ENCODE data around the gene PLCB4. TPM values are rescaled to one million over a fixed set of nuclear protein-coding genes. Genes with fewer than 3 reads are reported as not detected.

Gene PLCB4
- total RNA-seq, 1 experiment from 2014 or later: 14.9 TPM

DNA sequence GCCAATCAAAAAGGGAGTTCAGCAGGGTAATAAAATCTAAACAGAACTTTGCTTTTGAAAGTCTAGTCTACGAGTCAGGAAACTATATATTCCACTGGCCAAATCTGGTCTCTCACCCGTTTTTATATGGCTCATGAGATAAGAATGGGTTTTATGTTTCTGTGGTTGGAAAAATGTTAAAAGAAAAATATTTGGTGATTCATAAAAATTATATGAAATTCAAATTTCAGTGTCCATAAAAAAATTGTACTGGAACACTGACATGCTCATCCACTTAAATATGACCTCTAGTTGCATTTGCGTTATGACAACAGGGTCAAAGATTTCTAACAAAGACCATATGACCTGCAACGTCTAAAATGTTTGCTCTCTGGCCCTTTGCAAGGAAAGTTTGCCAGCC, 423.2 kb downstream of the PLCB4 start:
- Histone ChIP-seq H3K27me3 (ENCODE audit: insufficient read depth, low read depth) (peaks cover 56% of the 10 kb centered on the region), H3K4me2 (no peak overlapping the region), H4K20me1 (ENCODE audit: insufficient read depth) (no peaks in the 10 kb centered on the region), H2AFZ (no peak overlapping the region), H3K4me1 (replicated peaks; ENCODE audit: insufficient read depth) (no peaks in the 10 kb centered on the region), H3K36me3 (ENCODE audit: low read depth) (no peaks in the 10 kb centered on the region), H3K79me2 (ENCODE audit: low read depth) (no peaks in the 10 kb centered on the region), H3K27ac (no peak overlapping the region), H3F3A (ENCODE audit: insufficient read depth, low read depth) (no peaks in the 10 kb centered on the region), H3K9me3 (ENCODE audit: insufficient read depth, low read depth) (no peaks in the 10 kb centered on the region), H3K9me2 (ENCODE audit: insufficient read depth) (no peaks in the 10 kb centered on the region), H3K4me3 (no peak overlapping the region)
- no TSS peak for BruUV-seq (replicated peaks)
- CTCF ChIA-PET: no interaction called here
- no peak for DNase-seq
- no peak for TF ChIP-seq EZH2 (IDR thresholded peaks at IDR 0.05; ENCODE audit: low read depth)
- TF ChIP-seq CTCF (conservative IDR thresholded peaks at IDR 0.05): no peak
- intact Hi-C loops (cut with micrococcal nuclease; ENCODE audit: unreplicated experiment): no loop called here
- POLR2A ChIA-PET (ENCODE audit: unreplicated experiment): no interaction called here

DNA sequence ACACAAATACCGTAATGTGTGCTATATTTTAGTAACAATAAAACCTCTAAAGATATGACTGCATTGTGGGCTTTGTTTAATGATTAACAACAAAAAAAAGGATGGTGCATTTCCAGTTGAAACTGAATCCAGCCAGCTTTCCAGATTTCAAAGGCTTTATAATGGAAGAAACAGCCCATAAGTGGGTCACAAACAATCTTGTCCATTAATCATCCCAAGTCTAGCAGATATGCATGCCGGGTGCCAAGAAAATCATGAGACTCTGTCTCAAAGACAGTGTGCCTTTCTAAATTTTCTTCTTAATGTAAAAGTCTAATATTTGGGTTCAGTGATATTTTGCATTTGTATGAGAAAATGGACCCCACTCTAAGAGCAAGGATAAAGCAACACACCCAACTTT, 424.9 kb downstream of the PLCB4 start:
- Histone ChIP-seq H3K27ac (no peak overlapping the region), H3K27me3 (ENCODE audit: insufficient read depth, low read depth) (peaks cover 56% of the 10 kb centered on the region), H3F3A (ENCODE audit: insufficient read depth, low read depth) (no peaks in the 10 kb centered on the region), H2AFZ (no peak overlapping the region), H3K4me1 (replicated peaks; ENCODE audit: insufficient read depth) (no peaks in the 10 kb centered on the region), H4K20me1 (ENCODE audit: insufficient read depth) (no peaks in the 10 kb centered on the region), H3K79me2 (ENCODE audit: low read depth) (no peaks in the 10 kb centered on the region), H3K4me2 (no peak overlapping the region), H3K9me3 (ENCODE audit: insufficient read depth, low read depth) (no peaks in the 10 kb centered on the region), H3K36me3 (ENCODE audit: low read depth) (no peaks in the 10 kb centered on the region), H3K9me2 (ENCODE audit: insufficient read depth) (no peaks in the 10 kb centered on the region), H3K4me3 (no peak overlapping the region)
- ChIA-PET CTCF (no interaction called here), POLR2A (ENCODE audit: unreplicated experiment) (no interaction called here)
- DNase-seq: no peak
- BruUV-seq (replicated peaks): no TSS peak
- no peak for TF ChIP-seq EZH2 (IDR thresholded peaks at IDR 0.05; ENCODE audit: low read depth)
- no peak for TF ChIP-seq CTCF (conservative IDR thresholded peaks at IDR 0.05)
- intact Hi-C loops (cut with micrococcal nuclease; ENCODE audit: unreplicated experiment): no loop called here

- ChIA-PET CTCF (no interaction called here), POLR2A (ENCODE audit: unreplicated experiment) (no interaction called here)
- Histone ChIP-seq H3F3A (ENCODE audit: insufficient read depth, low read depth) (no peaks in the 10 kb centered on the region), H3K27me3 (ENCODE audit: insufficient read depth, low read depth) (peaks cover 46% of the 10 kb centered on the region), H3K9me2 (ENCODE audit: insufficient read depth) (no peaks in the 10 kb centered on the region), H3K27ac (no peak overlapping the region), H3K4me2 (no peak overlapping the region), H4K20me1 (ENCODE audit: insufficient read depth) (no peaks in the 10 kb centered on the region), H3K36me3 (ENCODE audit: low read depth) (no peaks in the 10 kb centered on the region), H2AFZ (no peak overlapping the region), H3K4me3 (no peak overlapping the region), H3K4me1 (replicated peaks; ENCODE audit: insufficient read depth) (no peaks in the 10 kb centered on the region), H3K79me2 (ENCODE audit: low read depth) (no peaks in the 10 kb centered on the region), H3K9me3 (ENCODE audit: insufficient read depth, low read depth) (no peaks in the 10 kb centered on the region)
- intact Hi-C loops (cut with micrococcal nuclease; ENCODE audit: unreplicated experiment): no loop called here
- BruUV-seq (replicated peaks): no TSS peak
- no peak for DNase-seq
- TF ChIP-seq CTCF (conservative IDR thresholded peaks at IDR 0.05): no peak
- TF ChIP-seq EZH2 (IDR thresholded peaks at IDR 0.05; ENCODE audit: low read depth): no peak
Observed at GRCh38 chr20:9495701-9496100, 426.8 kb downstream of the PLCB4 start.

Measured in PC-9 (cell line).